ENCODE results near the gene ABCA2.

ABCA2 gene

GRCh38 chr9:136971746-136972145, 56.3 kb downstream of the ABCA2 start:
- Histone ChIP-seq H3K9me3 (ENCODE audit: low read length) (no peaks in the 10 kb centered on the region), H3K79me2 (ENCODE audit: insufficient read depth, low read length) (no peaks in the 10 kb centered on the region), H3K4me3 (ENCODE audit: low read depth, low read length, poor library complexity, severe bottlenecking) (no peak overlapping the region), H3K9me2 (ENCODE audit: low read depth, low read length) (no peaks in the 10 kb centered on the region), H3K27me3 (ENCODE audit: insufficient read depth, low read length) (peaks cover 4% of the 10 kb centered on the region; the same call in 1 of the 2 replicates), H3F3A (ENCODE audit: insufficient read depth, low read length) (no peaks in the 10 kb centered on the region), H3K4me2 (ENCODE audit: low read length) (no peak overlapping the region), H3K27ac (ENCODE audit: low read depth, low read length, poor library complexity, severe bottlenecking) (no peak overlapping the region), H3K36me3 (ENCODE audit: insufficient read depth, low read length) (no peaks in the 10 kb centered on the region), H3K9ac (ENCODE audit: low read length) (no peak overlapping the region), H3K4me1 (ENCODE audit: insufficient read depth, low read length, severe bottlenecking) (no peaks in the 10 kb centered on the region), H2AFZ (ENCODE audit: low read length) (no peak overlapping the region), H4K20me1 (ENCODE audit: insufficient read depth, low read length) (no peaks in the 10 kb centered on the region)
- TF ChIP-seq EZH2 (IDR thresholded peaks at IDR 0.05; ENCODE audit: borderline replicate concordance, low read length) (no peak), CTCF (IDR thresholded peaks at IDR 0.05; ENCODE audit: low read length) (no peak)

GRCh38 chr9:136970361-136970760, 57.7 kb downstream of the ABCA2 start:
- no peaks in the 10 kb centered on the region for H3K9me2 ChIP-seq (ENCODE audit: low read depth, low read length)
- H3K4me2 ChIP-seq (ENCODE audit: low read length) = no peak overlapping the region
- H4K20me1 ChIP-seq (ENCODE audit: insufficient read depth, low read length) = no peaks in the 10 kb centered on the region
- no peak for TF ChIP-seq EZH2 (IDR thresholded peaks at IDR 0.05; ENCODE audit: borderline replicate concordance, low read length)
- TF ChIP-seq CTCF (IDR thresholded peaks at IDR 0.05; ENCODE audit: low read length) = no peak
- H3K4me3 ChIP-seq (ENCODE audit: low read depth, low read length, poor library complexity, severe bottlenecking) = no peak overlapping the region
- no peaks in the 10 kb centered on the region for H3K9me3 ChIP-seq (ENCODE audit: low read length)
- H3K4me1 ChIP-seq (ENCODE audit: insufficient read depth, low read length, severe bottlenecking) = peaks cover 5% of the 10 kb centered on the region
- H3K79me2 ChIP-seq (ENCODE audit: insufficient read depth, low read length) = no peaks in the 10 kb centered on the region
- H3K27ac ChIP-seq (ENCODE audit: low read depth, low read length, poor library complexity, severe bottlenecking) = no peak overlapping the region
- no peaks in the 10 kb centered on the region for H3K36me3 ChIP-seq (ENCODE audit: insufficient read depth, low read length)
- H3F3A ChIP-seq (ENCODE audit: insufficient read depth, low read length) = no peaks in the 10 kb centered on the region
- no peak overlapping the region for H3K9ac ChIP-seq (ENCODE audit: low read length)
- H2AFZ ChIP-seq (ENCODE audit: low read length) = no peak overlapping the region
- peaks cover 4% of the 10 kb centered on the region; the same call in 1 of the 2 replicates for H3K27me3 ChIP-seq (ENCODE audit: insufficient read depth, low read length)

GRCh38 chr9:136969774-136970173, 58.3 kb downstream of the ABCA2 start:
- H3K4me1 ChIP-seq (ENCODE audit: insufficient read depth, low read length, severe bottlenecking) = peaks cover 5% of the 10 kb centered on the region
- H3F3A ChIP-seq (ENCODE audit: insufficient read depth, low read length) = no peaks in the 10 kb centered on the region
- no peak overlapping the region for H3K9ac ChIP-seq (ENCODE audit: low read length)
- no peak overlapping the region for H3K4me3 ChIP-seq (ENCODE audit: low read depth, low read length, poor library complexity, severe bottlenecking)
- no peaks in the 10 kb centered on the region for H3K9me3 ChIP-seq (ENCODE audit: low read length)
- H3K79me2 ChIP-seq (ENCODE audit: insufficient read depth, low read length) = no peaks in the 10 kb centered on the region
- H3K9me2 ChIP-seq (ENCODE audit: low read depth, low read length) = no peaks in the 10 kb centered on the region
- no peaks in the 10 kb centered on the region for H3K36me3 ChIP-seq (ENCODE audit: insufficient read depth, low read length)
- TF ChIP-seq EZH2 (IDR thresholded peaks at IDR 0.05; ENCODE audit: borderline replicate concordance, low read length) = no peak
- TF ChIP-seq CTCF (IDR thresholded peaks at IDR 0.05; ENCODE audit: low read length) = no peak
- no peak overlapping the region for H3K4me2 ChIP-seq (ENCODE audit: low read length)
- no peak overlapping the region for H3K27ac ChIP-seq (ENCODE audit: low read depth, low read length, poor library complexity, severe bottlenecking)
- H2AFZ ChIP-seq (ENCODE audit: low read length) = no peak overlapping the region
- H3K27me3 ChIP-seq (ENCODE audit: insufficient read depth, low read length) = peaks cover 4% of the 10 kb centered on the region; the same call in 1 of the 2 replicates
- no peaks in the 10 kb centered on the region for H4K20me1 ChIP-seq (ENCODE audit: insufficient read depth, low read length)
